GM23338 (cell line): ENCODE results near the gene ZNF496. TPM values are rescaled to one million over a fixed set of nuclear protein-coding genes. Genes with fewer than 3 reads are reported as not detected.
A peak's percentile ranks its signal among the peaks of the same experiment; 100 is the strongest.

ENCODE experiments used
- ATAC-seq: fragments of 200-7000 bp; cut with Tn5 transposase; 3 replicates; pipeline ENCODE4 v1.9.1; 2020
- DNase-seq: peaks from one replicate; pipeline ENCODE4 v3.0.0-alpha.2; 2015; ENCODE audit warnings: low spot score
- H2AFZ ChIP-seq: fragments of 200-600 bp; sonication (generic); 2 replicates; pipeline ENCODE4 v1.8.0; 2016; ENCODE audit warnings: antibody characterized with exemption, mild to moderate bottlenecking, moderate library complexity
- H3F3A ChIP-seq: fragments of 200-600 bp; sonication (generic); replicated peaks from 2 replicates; pipeline ENCODE4 v1.8.0; 2017; ENCODE audit warnings: antibody characterized with exemption, mixed run types, low read depth
- H3K27ac ChIP-seq: fragments of 200-600 bp; sonication (generic); 2 replicates; pipeline ENCODE4 v1.6.1; 2016; ENCODE audit warnings: low read depth
- H3K27me3 ChIP-seq: fragments of 200-600 bp; sonication (generic); 2 replicates; pipeline ENCODE4 v1.8.0; 2016; ENCODE audit warnings: mild to moderate bottlenecking, mixed run types, moderate library complexity; ENCODE audit not compliant: insufficient read depth
- H3K36me3 ChIP-seq: fragments of 200-600 bp; sonication (generic); 2 replicates; pipeline ENCODE4 v1.8.0; 2016; ENCODE audit warnings: mild to moderate bottlenecking; ENCODE audit not compliant: insufficient read depth
- H3K4me1 ChIP-seq: fragments of 200-600 bp; sonication (generic); 2 replicates; pipeline ENCODE4 v1.8.0; 2016; ENCODE audit warnings: mild to moderate bottlenecking, moderate library complexity; ENCODE audit not compliant: insufficient read depth
- H3K4me2 ChIP-seq: fragments of 200-600 bp; sonication (generic); 2 replicates; pipeline ENCODE4 v1.7.1; 2017; ENCODE audit warnings: mixed run types
- H3K4me3 ChIP-seq: fragments of 200-600 bp; sonication (generic); 2 replicates; pipeline ENCODE4 v1.6.1; 2016; ENCODE audit warnings: mixed run types
- H3K79me2 ChIP-seq: fragments of 200-600 bp; sonication (generic); replicated peaks from 2 replicates; pipeline ENCODE4 v1.8.0; 2017; ENCODE audit warnings: mild to moderate bottlenecking; ENCODE audit not compliant: insufficient read depth
- H3K9me2 ChIP-seq: fragments of 200-600 bp; sonication (generic); 2 replicates; pipeline ENCODE4 v1.8.0; 2017; ENCODE audit not compliant: insufficient read depth
- H4K20me1 ChIP-seq: fragments of 200-600 bp; sonication (generic); replicated peaks from 2 replicates; pipeline ENCODE4 v1.8.0; 2017; ENCODE audit warnings: mild to moderate bottlenecking; ENCODE audit not compliant: insufficient read depth
- H3K27ac Mint-ChIP-seq: 2 replicates; pipeline ENCODE4 v1.8.0; 2020; ENCODE audit warnings: inconsistent platforms, mild to moderate bottlenecking, moderate library complexity, mixed read lengths
- H3K27me3 Mint-ChIP-seq: 3 replicates; pipeline ENCODE4 v1.8.0; 2022; ENCODE audit warnings: low read depth, mild to moderate bottlenecking, moderate library complexity, mixed read lengths, inconsistent platforms; ENCODE audit not compliant: insufficient read depth, poor library complexity
- H3K36me3 Mint-ChIP-seq: 3 replicates; pipeline ENCODE4 v1.8.0; 2021; ENCODE audit warnings: low read depth, mild to moderate bottlenecking, inconsistent platforms, moderate library complexity, mixed read lengths
- H3K4me1 Mint-ChIP-seq: 3 replicates; pipeline ENCODE4 v1.8.0; 2020; ENCODE audit warnings: mild to moderate bottlenecking, inconsistent platforms, mixed read lengths
- H3K4me3 Mint-ChIP-seq: 3 replicates; pipeline ENCODE4 v1.8.0; 2021; ENCODE audit warnings: moderate library complexity, mild to moderate bottlenecking, inconsistent platforms, mixed read lengths
- H3K9me3 Mint-ChIP-seq: 3 replicates; pipeline ENCODE4 v1.8.0; 2020; ENCODE audit warnings: moderate library complexity, mild to moderate bottlenecking, inconsistent platforms, mixed read lengths
- CTCF ChIP-seq, 2 experiments: fragments of 200-600 bp in 1 of 2; sonication (generic) in 1 of 2; conservative IDR thresholded peaks; 2 replicates each; pipeline versions ENCODE4 v1.5.1 to v1.6.1; 2016 to 2017; ENCODE audit warnings: antibody characterized with exemption in 2 of 2, low read depth in 2 of 2, mild to moderate bottlenecking in 2 of 2, moderate library complexity in 1 of 2
- ETS1 ChIP-seq: IDR thresholded peaks from 2 replicates; pipeline ENCODE4 v1.6.1; 2016; ENCODE audit warnings: antibody characterized with exemption
- EZH2 ChIP-seq: fragments of 200-600 bp; sonication (generic); IDR thresholded peaks from one replicate; pipeline ENCODE4 v1.8.0; 2017; ENCODE audit warnings: antibody characterized with exemption, mild to moderate bottlenecking, low read depth; ENCODE audit not compliant: unreplicated experiment
- EZH2phosphoT487 ChIP-seq: fragments of 200-600 bp; sonication (generic); IDR thresholded peaks from one replicate; pipeline ENCODE4 v1.8.1; 2018; ENCODE audit warnings: antibody characterized with exemption; ENCODE audit not compliant: unreplicated experiment
- JUNB ChIP-seq: IDR thresholded peaks from one replicate; pipeline ENCODE4 v1.6.1; 2016; ENCODE audit warnings: antibody characterized with exemption; ENCODE audit not compliant: unreplicated experiment
- NANOG ChIP-seq: IDR thresholded peaks from 2 replicates; pipeline ENCODE4 v1.6.1; 2016; ENCODE audit warnings: antibody characterized with exemption, borderline replicate concordance
- POLR2AphosphoS5 ChIP-seq: IDR thresholded peaks from 2 replicates; pipeline ENCODE4 v1.6.1; 2016; ENCODE audit warnings: antibody characterized with exemption, low read depth
- STAT1 ChIP-seq: IDR thresholded peaks from one replicate; pipeline ENCODE4 v1.6.1; 2016; ENCODE audit warnings: antibody characterized with exemption; ENCODE audit not compliant: unreplicated experiment
- ZNF114 ChIP-seq: fragments of 250-450 bp; sonication (Bioruptor Pico); IDR thresholded peaks from 2 replicates; pipeline ENCODE4 v1.5.0; 2020; ENCODE audit warnings: mild to moderate bottlenecking, moderate library complexity
- ZNF331 ChIP-seq: fragments of 250-450 bp; sonication (Bioruptor Pico); IDR thresholded peaks from 2 replicates; pipeline ENCODE4 v1.5.0; 2020; ENCODE audit warnings: low read depth, mild to moderate bottlenecking, moderate library complexity
- ZNF462 ChIP-seq: fragments of 250-450 bp; sonication (Bioruptor Pico); IDR thresholded peaks from 2 replicates; pipeline ENCODE4 v1.5.0; 2020; ENCODE audit warnings: mild to moderate bottlenecking, moderate library complexity
- polyA plus RNA-seq: library from polyadenylated mRNA; unstranded; fragments of >200 nt; fragmentation: Nextera tagmentation; extraction: Ambion mirVana; gene quantifications from 2 replicates; pipeline ENCODE4 v1.2.1, GENCODE V29; 2016
- total RNA-seq: library from RNA; depleted of rRNA; stranded (reverse); fragments of >200 nt; shearing (Covaris generic); gene quantifications from 2 replicates; pipeline ENCODE4 v1.2.3, GENCODE V29; 2014

Gene ZNF496
- total and polyA plus RNA-seq, 2 experiments from 2014 or later = 22.0 to 127 TPM

DNA sequence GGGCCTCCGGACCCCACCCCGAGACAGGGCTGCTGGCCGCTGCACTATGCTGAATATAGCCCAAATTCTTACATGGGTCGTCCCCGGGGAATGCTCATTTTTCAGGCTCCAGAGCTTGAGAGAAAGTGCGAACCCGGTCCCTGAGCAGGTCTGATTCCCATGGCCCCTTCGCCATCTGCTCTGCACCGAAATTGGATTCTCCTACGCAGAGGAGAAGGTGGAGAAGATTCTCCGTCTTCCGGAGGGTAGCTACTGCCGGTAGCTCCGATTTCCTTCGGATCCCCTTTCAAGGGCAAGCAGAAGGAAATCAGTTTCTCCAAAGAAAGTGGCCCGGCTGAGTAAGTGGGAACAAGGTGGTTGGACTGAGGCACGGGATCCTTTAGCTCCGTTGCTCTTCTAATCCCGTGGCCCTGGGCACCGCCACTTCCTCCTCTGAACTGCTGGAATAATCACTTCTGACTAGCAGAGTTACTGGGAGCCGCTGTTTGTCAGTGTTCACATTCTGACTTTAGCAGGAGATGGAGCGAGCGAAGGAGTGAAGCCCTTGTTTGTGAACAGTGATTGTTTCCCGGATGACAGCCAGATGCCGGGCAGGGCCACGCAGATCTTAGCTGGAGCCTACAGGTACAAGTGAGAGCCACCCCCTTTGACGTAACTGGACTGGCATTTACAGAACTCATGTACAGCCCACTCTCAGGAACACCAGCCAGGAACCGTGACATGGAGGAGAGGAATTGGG, 1.1 kb upstream of the ZNF496 start:
- TF ChIP-seq EZH2 (no peak), NANOG (no peak), ZNF331 (CRISPR knock-in tag) (no peak), ETS1 (no peak), CTCF (conservative IDR thresholded peaks at IDR 0.05; ENCODE audit: low read depth in 2 of 2) (no peak), POLR2AphosphoS5 (no peak), ZNF114 (CRISPR knock-in tag) (no peak), EZH2phosphoT487 (no peak), JUNB (no peak), ZNF462 (CRISPR knock-in tag) (no peak), STAT1 (no peak)
- H3K4me1 Mint-ChIP-seq = peaks cover 57% of the 10 kb centered on the region
- H3K27ac ChIP-seq = peak overlapping the region; percentile 72
- H3K4me1 ChIP-seq = peaks cover 54% of the 10 kb centered on the region
- peaks cover 85% of the 10 kb centered on the region for H3K79me2 ChIP-seq
- no peaks in the 10 kb centered on the region for H3K9me2 ChIP-seq
- no peaks in the 10 kb centered on the region; the same call in 1 of the 3 replicates for H3K9me3 Mint-ChIP-seq
- no peaks in the 10 kb centered on the region; the same call in 1 of the 2 replicates for H3F3A ChIP-seq
- no peak overlapping the region for H2AFZ ChIP-seq
- peak; percentile 1; the same call in 2 of the 3 replicates for ATAC-seq
- H3K27ac Mint-ChIP-seq = peak overlapping the region; percentile 65; the same call in 1 of the 2 replicates
- peaks cover 55% of the 10 kb centered on the region for H4K20me1 ChIP-seq
- H3K36me3 Mint-ChIP-seq = peaks cover 56% of the 10 kb centered on the region
- no peaks in the 10 kb centered on the region for H3K27me3 ChIP-seq
- peak overlapping the region; percentile 89 for H3K4me3 Mint-ChIP-seq
- H3K4me2 ChIP-seq = peak overlapping the region; percentile 96
- DNase-seq = peak; percentile 30
- H3K4me3 ChIP-seq = peak overlapping the region; percentile 91
- H3K36me3 ChIP-seq = peaks cover 20% of the 10 kb centered on the region
- H3K27me3 Mint-ChIP-seq = peaks cover 21% of the 10 kb centered on the region
